ES-I3 (cell line): ENCODE results near the gene NR3C2.

Experiments used
- H3K36me3 ChIP-seq: 2 replicates; pipeline ENCODE4 v1.6.1; 2013; ENCODE audit warnings: mild to moderate bottlenecking, low read length, control low read depth, moderate library complexity; ENCODE audit not compliant: insufficient read depth
- H3K4me1 ChIP-seq: 2 replicates; pipeline ENCODE4 v1.6.1; 2013; ENCODE audit warnings: mild to moderate bottlenecking, control low read depth, low read length; ENCODE audit not compliant: insufficient read depth
- H3K9ac ChIP-seq: 2 replicates; pipeline ENCODE4 v1.6.1; 2013; ENCODE audit warnings: low read depth, mild to moderate bottlenecking, low read length, moderate library complexity
- H3K9me3 ChIP-seq: 2 replicates; pipeline ENCODE4 v1.6.1; 2013; ENCODE audit warnings: mild to moderate bottlenecking, low read length, moderate library complexity; ENCODE audit not compliant: control insufficient read depth, insufficient read depth

Gene NR3C2

GRCh38 chr4:148263802-148264201 is 178.4 kb downstream of the NR3C2 start:
- H3K9ac ChIP-seq: no peak overlapping the region
- no peaks in the 10 kb centered on the region for H3K4me1 ChIP-seq
- H3K9me3 ChIP-seq: no peaks in the 10 kb centered on the region
- no peaks in the 10 kb centered on the region for H3K36me3 ChIP-seq

- H3K36me3 ChIP-seq: no peaks in the 10 kb centered on the region
- no peaks in the 10 kb centered on the region for H3K4me1 ChIP-seq
- no peaks in the 10 kb centered on the region for H3K9me3 ChIP-seq
- no peak overlapping the region for H3K9ac ChIP-seq
Measured at GRCh38 chr4:148263127-148263526, 179.1 kb downstream of the NR3C2 start.

DNA sequence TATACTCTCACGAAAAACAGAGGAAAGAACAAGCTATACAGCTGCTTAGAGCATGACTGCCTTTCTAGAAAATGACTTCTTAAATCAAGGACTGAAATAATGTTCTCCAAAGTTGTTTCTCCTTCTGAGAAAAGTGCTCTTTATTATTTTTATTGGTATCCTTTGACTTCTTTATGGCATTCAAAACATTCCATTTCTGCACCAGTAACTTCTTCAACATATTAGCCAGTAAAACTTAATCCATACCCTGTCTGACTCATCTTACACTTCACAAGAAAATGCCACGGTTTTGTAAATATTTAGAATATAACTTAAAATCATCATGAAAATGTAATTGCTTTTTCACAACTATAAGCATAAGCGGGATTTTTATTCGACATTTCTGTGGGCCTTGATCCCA is 180.4 kb downstream of the NR3C2 start:
- Histone ChIP-seq H3K9me3 (no peaks in the 10 kb centered on the region), H3K4me1 (no peaks in the 10 kb centered on the region)

GRCh38 chr4:148259841-148260240 is 182.4 kb downstream of the NR3C2 start:
- no peaks in the 10 kb centered on the region for H3K9me3 ChIP-seq
- no peaks in the 10 kb centered on the region for H3K4me1 ChIP-seq
- no peaks in the 10 kb centered on the region for H3K36me3 ChIP-seq
- no peak overlapping the region for H3K9ac ChIP-seq

More for the DNA sequence above, 180.4 kb downstream of the NR3C2 start:
- Histone ChIP-seq H3K9ac (no peak overlapping the region), H3K36me3 (no peaks in the 10 kb centered on the region)

- H3K9ac ChIP-seq: no peak overlapping the region
- H3K36me3 ChIP-seq: no peaks in the 10 kb centered on the region
- H3K4me1 ChIP-seq: no peaks in the 10 kb centered on the region
- H3K9me3 ChIP-seq: no peaks in the 10 kb centered on the region
Measured at GRCh38 chr4:148258535-148258934, 183.7 kb downstream of the NR3C2 start.

GRCh38 chr4:148255344-148255720 is 186.9 kb downstream of the NR3C2 start:
- Histone ChIP-seq H3K4me1 (no peaks in the 10 kb centered on the region), H3K9ac (no peak overlapping the region), H3K9me3 (no peaks in the 10 kb centered on the region), H3K36me3 (no peaks in the 10 kb centered on the region)

- H3K9me3 ChIP-seq: no peaks in the 10 kb centered on the region
- no peaks in the 10 kb centered on the region for H3K36me3 ChIP-seq
- H3K9ac ChIP-seq: no peak overlapping the region
- H3K4me1 ChIP-seq: peaks cover 1% of the 10 kb centered on the region; the same call in 1 of the 2 replicates
Measured at GRCh38 chr4:148254621-148255343, 187.4 kb downstream of the NR3C2 start.

- H3K9ac ChIP-seq: no peak overlapping the region
- H3K9me3 ChIP-seq: no peaks in the 10 kb centered on the region
- no peaks in the 10 kb centered on the region for H3K36me3 ChIP-seq
- H3K4me1 ChIP-seq: peaks cover 7% of the 10 kb centered on the region; the same call in 1 of the 2 replicates
Measured at GRCh38 chr4:148253768-148254167, 188.4 kb downstream of the NR3C2 start.

GRCh38 chr4:148248824-148249223 is 193.4 kb downstream of the NR3C2 start:
- Histone ChIP-seq H3K9me3 (no peaks in the 10 kb centered on the region), H3K36me3 (no peaks in the 10 kb centered on the region), H3K4me1 (peaks cover 7% of the 10 kb centered on the region; the same call in 1 of the 2 replicates)

DNA sequence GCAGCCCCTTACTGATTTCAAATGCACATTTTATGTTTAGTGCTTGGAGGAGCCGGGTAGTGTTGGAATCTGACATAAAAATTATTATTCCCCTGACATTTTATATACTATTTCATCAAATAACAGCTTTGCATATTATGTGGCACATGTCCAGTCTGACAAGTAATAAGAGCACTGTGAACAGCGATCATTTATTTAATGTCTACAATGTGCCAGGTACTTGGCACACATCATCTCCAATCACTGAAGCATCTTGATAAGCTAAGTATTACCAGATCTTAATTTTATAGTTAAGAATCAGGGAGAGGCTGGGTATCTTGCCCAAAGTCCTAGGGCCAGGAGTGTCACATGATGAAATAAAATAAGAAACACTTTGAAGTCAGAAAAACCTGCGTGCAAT is 197.2 kb downstream of the NR3C2 start:
- H3K36me3 ChIP-seq: no peaks in the 10 kb centered on the region
- no peaks in the 10 kb centered on the region for H3K9me3 ChIP-seq
- peaks cover 7% of the 10 kb centered on the region; the same call in 1 of the 2 replicates for H3K4me1 ChIP-seq
- H3K9ac ChIP-seq: no peak overlapping the region

More at GRCh38 chr4:148248824-148249223, 193.4 kb downstream of the NR3C2 start:
- H3K9ac ChIP-seq: no peak overlapping the region

DNA sequence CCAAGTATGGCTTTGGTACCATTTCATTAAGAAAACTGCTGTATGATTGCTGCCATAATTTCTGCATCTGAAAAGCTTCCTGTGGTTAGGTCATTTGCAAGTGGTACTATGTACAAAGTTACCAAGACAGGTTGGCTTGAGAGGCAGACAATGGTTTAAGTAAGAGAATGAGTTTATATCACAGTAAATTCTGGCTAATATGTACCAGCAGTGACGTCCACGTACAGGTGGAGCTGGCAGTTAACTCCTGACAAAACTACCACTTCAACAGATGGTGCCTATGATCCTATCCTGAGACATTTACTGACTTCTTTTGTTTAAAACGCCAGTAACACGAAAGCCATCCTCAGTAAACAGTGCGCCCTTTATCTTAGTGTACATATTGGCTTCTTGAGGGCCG is 198.4 kb downstream of the NR3C2 start:
- no peaks in the 10 kb centered on the region; the same call in 1 of the 2 replicates for H3K4me1 ChIP-seq
- no peak overlapping the region for H3K9ac ChIP-seq
- H3K36me3 ChIP-seq: no peaks in the 10 kb centered on the region
- no peaks in the 10 kb centered on the region for H3K9me3 ChIP-seq

GRCh38 chr4:148240241-148240640 is 202.0 kb downstream of the NR3C2 start:
- no peak overlapping the region for H3K9ac ChIP-seq
- H3K4me1 ChIP-seq: no peaks in the 10 kb centered on the region
- H3K36me3 ChIP-seq: no peaks in the 10 kb centered on the region
- H3K9me3 ChIP-seq: no peaks in the 10 kb centered on the region

DNA sequence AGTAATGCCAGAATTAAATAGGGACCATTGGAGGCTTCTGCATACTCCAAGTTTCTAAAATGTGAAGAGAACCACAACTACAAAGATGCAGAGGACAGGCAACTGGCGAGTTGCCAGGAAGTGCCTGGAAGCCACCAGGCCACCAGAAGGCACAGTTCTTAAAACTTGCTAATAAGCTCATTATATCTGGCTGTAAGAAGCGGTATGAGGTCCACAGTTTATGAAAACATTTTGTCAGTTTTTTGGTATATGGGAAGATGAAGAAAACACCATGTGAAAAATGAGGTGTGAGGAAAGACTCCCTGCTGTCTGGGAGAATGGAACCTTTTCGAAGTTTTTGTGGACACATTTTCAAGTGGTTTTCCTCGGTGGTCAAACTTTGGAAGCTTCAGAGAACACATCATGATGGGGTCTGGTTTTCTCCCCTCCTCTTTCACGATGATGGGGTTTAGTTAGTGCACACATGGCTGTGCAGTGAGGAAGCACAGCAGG is 202.7 kb downstream of the NR3C2 start:
- H3K4me1 ChIP-seq: no peaks in the 10 kb centered on the region
- no peak overlapping the region for H3K9ac ChIP-seq

DNA sequence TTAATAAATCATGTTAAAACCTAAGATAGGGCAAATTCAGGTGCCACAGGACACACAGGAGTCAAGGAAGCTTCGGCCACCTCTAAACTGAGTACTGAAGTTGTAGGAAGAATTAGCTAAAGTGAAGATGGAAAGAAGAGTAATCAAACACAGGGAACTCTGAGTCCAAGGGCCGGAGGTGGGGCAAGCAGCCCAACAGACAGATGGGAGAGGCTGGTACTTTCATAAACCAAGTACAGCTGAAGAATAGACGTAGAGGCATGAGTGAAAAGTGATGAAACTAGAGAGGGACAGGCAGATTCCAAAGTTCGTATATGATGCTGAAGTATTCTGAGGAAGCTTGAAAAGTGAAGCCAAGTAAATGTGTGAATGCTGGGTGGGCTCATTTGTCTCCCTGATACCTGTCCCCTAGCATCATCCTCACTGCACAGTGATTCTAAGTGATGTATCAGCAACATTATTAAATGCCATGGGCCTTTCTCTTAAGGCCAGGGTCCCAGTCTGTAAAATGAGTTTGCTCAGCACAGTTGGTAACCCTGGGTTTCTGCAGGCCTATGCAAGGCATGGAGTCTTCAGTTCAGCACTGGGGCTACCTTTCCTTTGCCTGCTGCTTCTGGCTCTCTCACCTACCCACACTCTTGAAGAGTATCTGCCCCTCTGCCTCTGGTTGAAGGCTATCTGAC is 203.3 kb downstream of the NR3C2 start:
- Histone ChIP-seq H3K36me3 (no peaks in the 10 kb centered on the region), H3K9ac (no peak overlapping the region), H3K9me3 (no peaks in the 10 kb centered on the region), H3K4me1 (no peaks in the 10 kb centered on the region)

More for the DNA sequence above, 202.7 kb downstream of the NR3C2 start:
- H3K9me3 ChIP-seq: no peaks in the 10 kb centered on the region
- H3K36me3 ChIP-seq: no peaks in the 10 kb centered on the region

GRCh38 chr4:148238086-148238485 is 204.1 kb downstream of the NR3C2 start:
- Histone ChIP-seq H3K36me3 (no peaks in the 10 kb centered on the region), H3K9ac (no peak overlapping the region), H3K9me3 (no peaks in the 10 kb centered on the region), H3K4me1 (no peaks in the 10 kb centered on the region)
